ENCODE data around the gene THRB. TPM values are rescaled to one million over a fixed set of nuclear protein-coding genes. Genes with fewer than 3 reads are reported as not detected.
A peak's percentile ranks its signal among the peaks of the same experiment; 100 is the strongest.

Gene THRB
- 0.02 and 0.08 TPM in 2 replicates for polyA plus RNA-seq (2012; rRNA removed)
- 0.04 and 0.09 TPM in 2 replicates for polyA plus RNA-seq (2012; cell fraction: cytosol; rRNA removed)
- 0.04 and 0.15 TPM in 2 replicates for polyA plus RNA-seq (2012; cell fraction: nucleus; rRNA removed)

GRCh38 chr3:24494618-24495325 is at the start of gene THRB:
Gene THRB (minus strand): TSS chr3:24494850.
- CTCF ChIA-PET, result interaction anchor here (0.9 to 1.7 kb wide), 3 partner anchors 9 to 209 kb away, joined by 3 to 5 read pairs (median 3); no protein-coding TSS in a partner anchor
- peaks cover 24% of the 10 kb centered on the region for H3K27me3 ChIP-seq (ENCODE audit: insufficient read depth)
- WGBS (ENCODE audit: low lambda C conversion rate), result 0% methylated on average over 1 of the region's 80 CpGs
- H3K36me3 ChIP-seq (replicated peaks in 1 of 2; ENCODE audit: control insufficient read depth in 1 of 2, insufficient read depth in 2 of 2, low read length in 1 of 2), result no peaks in the 10 kb centered on the region
- no peaks in the 10 kb centered on the region for H3K9me2 ChIP-seq
- no peak within 1 kb of the TSS for H3K27ac ChIP-seq (ENCODE audit: low read depth in 2 of 2, low read length in 1 of 2)
- POLR2A ChIA-PET, result no interaction called here
- H3K4me1 ChIP-seq (ENCODE audit: control insufficient read depth in 1 of 2, insufficient read depth in 2 of 2, low read depth in 1 of 2, low read length in 1 of 2), result peaks cover 0 to 11% of the 10 kb centered on the region in 2 experiments; a peak in 1 of 4 replicates
- TF ChIP-seq CTCF (IDR thresholded peaks at IDR 0.05) (peak; percentile 35; the same call in 1 of the 2 replicates), RXRA (IDR thresholded peaks at IDR 0.05; ENCODE audit: borderline replicate concordance, low read depth) (no peak)
- H3K79me2 ChIP-seq (ENCODE audit: insufficient read depth), result no peaks in the 10 kb centered on the region
- H3K4me2 ChIP-seq, result peak within 1 kb of the TSS; percentile 97
- H3K9me3 ChIP-seq, result no peaks in the 10 kb centered on the region
- H2AFZ ChIP-seq (ENCODE audit: low read depth), result peak within 1 kb of the TSS; percentile 89
- no peak within 1 kb of the TSS; the same call in 1 of the 2 replicates for H3K9ac ChIP-seq
- H4K20me1 ChIP-seq (ENCODE audit: insufficient read depth), result no peaks in the 10 kb centered on the region
- DNase-seq, result peak; percentile 89
- H3F3A ChIP-seq (replicated peaks; ENCODE audit: insufficient read depth), result no peaks in the 10 kb centered on the region
- H3K4me3 ChIP-seq (ENCODE audit: low read depth in 2 of 2, low read length in 1 of 2), result peak within 1 kb of the TSS; percentile 62 to 70

- Histone ChIP-seq H3K9ac (no peak overlapping the region), H3K27ac (ENCODE audit: low read depth in 2 of 2, low read length in 1 of 2) (no peak overlapping the region), H3K79me2 (ENCODE audit: insufficient read depth) (no peaks in the 10 kb centered on the region), H3K4me2 (no peak overlapping the region), H3F3A (replicated peaks; ENCODE audit: insufficient read depth) (no peaks in the 10 kb centered on the region), H4K20me1 (ENCODE audit: insufficient read depth) (no peaks in the 10 kb centered on the region), H3K9me3 (no peaks in the 10 kb centered on the region), H3K4me1 (ENCODE audit: control insufficient read depth in 1 of 2, insufficient read depth in 2 of 2, low read depth in 1 of 2, low read length in 1 of 2) (no peaks in the 10 kb centered on the region), H3K36me3 (replicated peaks in 1 of 2; ENCODE audit: control insufficient read depth in 1 of 2, insufficient read depth in 2 of 2, low read length in 1 of 2) (no peaks in the 10 kb centered on the region), H3K4me3 (ENCODE audit: low read depth in 2 of 2, low read length in 1 of 2) (no peak overlapping the region), H2AFZ (ENCODE audit: low read depth) (no peak overlapping the region), H3K9me2 (no peaks in the 10 kb centered on the region), H3K27me3 (ENCODE audit: insufficient read depth) (no peaks in the 10 kb centered on the region)
- DNase-seq, result no peak
- 56% methylated on average over 1 of the region's 1 CpG for WGBS (ENCODE audit: low lambda C conversion rate)
- no peak for TF ChIP-seq TEAD4 (IDR thresholded peaks at IDR 0.05; ENCODE audit: borderline replicate concordance, insufficient read depth)
- no peak for TF ChIP-seq RAD21 (IDR thresholded peaks at IDR 0.05; ENCODE audit: low read length)
- no peak for TF ChIP-seq MEF2A (IDR thresholded peaks at IDR 0.05; ENCODE audit: borderline replicate concordance, low read depth)
- TF ChIP-seq FOXJ3 (CRISPR knock-in tag; IDR thresholded peaks at IDR 0.05), result no peak
- ChIA-PET POLR2A (no interaction called here), CTCF (interaction anchor here (0.7 kb wide), 1 partner anchor 268 kb away, joined by 3 read pairs; no protein-coding TSS in a partner anchor)
Measured at GRCh38 chr3:24541935-24542334, 47.3 kb upstream of the THRB start.

GRCh38 chr3:24540821-24541220 is 46.2 kb upstream of the THRB start:
- no peak for DNase-seq
- Histone ChIP-seq H3K9me2 (no peaks in the 10 kb centered on the region), H3K9ac (no peak overlapping the region), H3K9me3 (no peaks in the 10 kb centered on the region), H3K4me2 (no peak overlapping the region), H3K36me3 (replicated peaks in 1 of 2; ENCODE audit: control insufficient read depth in 1 of 2, insufficient read depth in 2 of 2, low read length in 1 of 2) (no peaks in the 10 kb centered on the region), H3K4me1 (ENCODE audit: control insufficient read depth in 1 of 2, insufficient read depth in 2 of 2, low read depth in 1 of 2, low read length in 1 of 2) (no peaks in the 10 kb centered on the region), H2AFZ (ENCODE audit: low read depth) (no peak overlapping the region), H4K20me1 (ENCODE audit: insufficient read depth) (no peaks in the 10 kb centered on the region), H3K79me2 (ENCODE audit: insufficient read depth) (no peaks in the 10 kb centered on the region), H3K27ac (ENCODE audit: low read depth in 2 of 2, low read length in 1 of 2) (no peak overlapping the region), H3K27me3 (ENCODE audit: insufficient read depth) (no peaks in the 10 kb centered on the region), H3F3A (replicated peaks; ENCODE audit: insufficient read depth) (no peaks in the 10 kb centered on the region), H3K4me3 (ENCODE audit: low read depth in 2 of 2, low read length in 1 of 2) (no peak overlapping the region)
- 55% methylated on average over 2 of the region's 2 CpGs for WGBS (ENCODE audit: low lambda C conversion rate)
- no peak for TF ChIP-seq TEAD4 (IDR thresholded peaks at IDR 0.05; ENCODE audit: borderline replicate concordance, insufficient read depth)
- TF ChIP-seq RAD21 (IDR thresholded peaks at IDR 0.05; ENCODE audit: low read length), result no peak
- TF ChIP-seq TCF12 (IDR thresholded peaks at IDR 0.05), result no peak
- no peak for TF ChIP-seq NRF1 (IDR thresholded peaks at IDR 0.05; ENCODE audit: low read depth, low read length)
- no peak for TF ChIP-seq CTCF (IDR thresholded peaks at IDR 0.05)
- CTCF ChIA-PET, result no interaction called here
- POLR2A ChIA-PET, result no interaction called here
